Breast epithelium (tissue), 4 donors: Measurements from ENCODE around the gene ATAD3B. TPM values are rescaled to one million over a fixed set of nuclear protein-coding genes. Genes with fewer than 3 reads are reported as not detected.
"Not testable (repeated sequence)": the region's sequence is repeated elsewhere in the genome, so short reads cannot be mapped to it uniquely, and the experiment has no call there.

Experiments
- DNase-seq, 2 donors: peaks; one replicate each; pipeline ENCODE4 v3.0.0-alpha.2; 2019; ENCODE audit warnings: low spot score in 2 of 2
- H3K27ac ChIP-seq, 2 donors: fragments of 200-600 bp; sonication (generic) in 1 of 2; one replicate each; pipeline ENCODE4 v1.5.1; 2016 to 2019; ENCODE audit warnings: mild to moderate bottlenecking in 1 of 2
- H3K27me3 ChIP-seq, 2 donors: fragments of 200-600 bp; sonication (generic) in 1 of 2; one replicate each; pipeline versions ENCODE4 v1.5.1 to v1.6.0; 2017 to 2019; ENCODE audit warnings: control low read depth in 1 of 2, mild to moderate bottlenecking in 1 of 2
- H3K36me3 ChIP-seq: fragments of 200-600 bp; one replicate; pipeline ENCODE4 v1.5.1; 2019
- H3K4me1 ChIP-seq, 2 donors: fragments of 200-600 bp; sonication (generic); one replicate each; pipeline ENCODE4 v1.5.1; 2016 to 2019; ENCODE audit warnings: control low read depth in 1 of 2
- H3K4me3 ChIP-seq, 3 donors: fragments of 200-600 bp; sonication (generic); 1 replicate in 2 of 3; 2 replicates in 1 of 3; pipeline ENCODE4 v1.5.1; 2016 to 2019; ENCODE audit warnings: mild to moderate bottlenecking in 3 of 3, moderate library complexity in 2 of 3
- H3K9me3 ChIP-seq, 2 donors: fragments of 200-600 bp; sonication (generic) in 1 of 2; one replicate each; pipeline ENCODE4 v1.5.1; 2016 to 2019; ENCODE audit warnings: control low read depth in 1 of 2
- CTCF ChIP-seq, 3 donors: fragments of 450-650 bp; IDR thresholded peaks; one replicate each; pipeline ENCODE4 v1.5.1; 2016 to 2017; ENCODE audit warnings: antibody characterized with exemption in 3 of 3, mild to moderate bottlenecking in 3 of 3, moderate library complexity in 3 of 3
- POLR2A ChIP-seq: fragments of 450-650 bp; IDR thresholded peaks from one replicate; pipeline ENCODE4 v1.6.1; 2016; ENCODE audit warnings: antibody characterized with exemption, mild to moderate bottlenecking, moderate library complexity
- POLR2AphosphoS5 ChIP-seq, 3 donors: sonication (generic); formaldehyde crosslinking; IDR thresholded peaks; one replicate each; pipeline ENCODE4 v1.6.1; 2017; ENCODE audit warnings: antibody characterized with exemption in 3 of 3
- intact Hi-C: fragments of 100-400 bp; cut with DNase I; formaldehyde crosslinking; loops from one replicate; pipeline ENCODE4 v1.15.1; 2023; ENCODE audit warnings: low total_unique reads
- total RNA-seq, 3 donors: library from RNA; depleted of rRNA; stranded (reverse); fragments of >200 nt; gene quantifications; one replicate each; pipeline ENCODE4 v1.1.0, GENCODE V29; 2016

ATAD3B gene
- total RNA-seq, 3 donors from 2014 or later, result 9.9 to 22.9 (median 22.4) TPM

GRCh38 chr1:1489861-1490260 lies 18.3 kb downstream of the ATAD3B start:
- H3K27ac ChIP-seq, result no peak overlapping the region
- intact Hi-C loops, result loop anchor here (10.0 kb wide), 1 partner anchor 465 kb away; the partner anchor contains the start of gene AGRN
- no peaks in the 10 kb centered on the region for H3K36me3 ChIP-seq
- H3K9me3 ChIP-seq, result peaks cover 8 to 10% of the 10 kb centered on the region in 2 donors
- TF ChIP-seq CTCF (IDR thresholded peaks at IDR 0.05) (no peak), POLR2AphosphoS5 (IDR thresholded peaks at IDR 0.05) (no peak), POLR2A (no peak)
- no peaks in the 10 kb centered on the region for H3K27me3 ChIP-seq
- no peak for DNase-seq
- H3K4me1 ChIP-seq, result no peaks in the 10 kb centered on the region
- no peak overlapping the region for H3K4me3 ChIP-seq

- H3K4me1 ChIP-seq, result no peaks in the 10 kb centered on the region
- H3K9me3 ChIP-seq, result peaks cover 8 to 10% of the 10 kb centered on the region in 2 donors
- TF ChIP-seq POLR2AphosphoS5 (IDR thresholded peaks at IDR 0.05), result no peak
- TF ChIP-seq CTCF (IDR thresholded peaks at IDR 0.05), result no peak
- TF ChIP-seq POLR2A, result no peak
- no peaks in the 10 kb centered on the region for H3K27me3 ChIP-seq
- H3K4me3 ChIP-seq, result no peak overlapping the region
- no peaks in the 10 kb centered on the region for H3K36me3 ChIP-seq
- intact Hi-C loops, result no loop called here
- no peak for DNase-seq
- H3K27ac ChIP-seq, result no peak overlapping the region
Observed at GRCh38 chr1:1490633-1491230, 19.2 kb downstream of the ATAD3B start.

GRCh38 chr1:1491601-1492000 lies 20.0 kb downstream of the ATAD3B start:
- no peaks in the 10 kb centered on the region for H3K4me1 ChIP-seq
- no peak overlapping the region for H3K4me3 ChIP-seq
- peaks cover 8 to 10% of the 10 kb centered on the region in 2 donors for H3K9me3 ChIP-seq
- H3K27ac ChIP-seq, result no peak overlapping the region
- DNase-seq, result no peak
- H3K36me3 ChIP-seq, result no peaks in the 10 kb centered on the region
- intact Hi-C loops, result no loop called here
- TF ChIP-seq POLR2A (no peak), CTCF (IDR thresholded peaks at IDR 0.05) (no peak), POLR2AphosphoS5 (IDR thresholded peaks at IDR 0.05) (no peak)
- no peaks in the 10 kb centered on the region for H3K27me3 ChIP-seq

GRCh38 chr1:1494311-1494710 lies 22.7 kb downstream of the ATAD3B start:
- H3K36me3 ChIP-seq, intact Hi-C loops: not testable (repeated sequence)

GRCh38 chr1:1495461-1495975 lies 24.0 kb downstream of the ATAD3B start:
- intact Hi-C loops, H3K9me3 ChIP-seq: not testable (repeated sequence)

More at GRCh38 chr1:1494311-1494710, 22.7 kb downstream of the ATAD3B start:
- H3K4me1 ChIP-seq, H3K27ac ChIP-seq, H3K27me3 ChIP-seq, H3K4me3 ChIP-seq, DNase-seq, H3K9me3 ChIP-seq: not testable (repeated sequence)

GRCh38 chr1:1504777-1505365 lies 33.3 kb downstream of the ATAD3B start:
- intact Hi-C loops, H3K27me3 ChIP-seq, H3K9me3 ChIP-seq, H3K4me1 ChIP-seq, H3K36me3 ChIP-seq: not testable (repeated sequence)
- TF ChIP-seq CTCF (IDR thresholded peaks at IDR 0.05), result peak; percentile 74 to 88 (median 75)
- TF ChIP-seq POLR2AphosphoS5 (IDR thresholded peaks at IDR 0.05), result peak; percentile 29 to 42 (median 30)
- peak; percentile 87 to 88 for DNase-seq
- H3K4me3 ChIP-seq, result peak overlapping the region in 2 of 3 donors; percentile 31 to 59
- H3K27ac ChIP-seq, result peak overlapping the region; percentile 84 to 90

More at GRCh38 chr1:1495461-1495975, 24.0 kb downstream of the ATAD3B start:
- H3K27me3 ChIP-seq, H3K4me1 ChIP-seq, DNase-seq, H3K4me3 ChIP-seq, H3K36me3 ChIP-seq, H3K27ac ChIP-seq: not testable (repeated sequence)
